HCT116 (cell line): Measurements from ENCODE around the gene MRPS23. TPM values are rescaled to one million over a fixed set of nuclear protein-coding genes. Genes with fewer than 3 reads are reported as not detected.

ENCODE experiments used
- ATAC-seq: fragments of 200-7000 bp; cut with Tn5 transposase; 2 replicates; pipeline ENCODE4 v1.9.1; 2020; ENCODE audit warnings: mild to moderate bottlenecking, moderate library complexity
- BruUV-seq: library from RNA; stranded (reverse); fragments of 400-500 nt; replicated peaks from 2 replicates; lab custom pipeline; 2021; lab: Mats Ljungman, UMichigan
- CTCF ChIA-PET: fragments of 300-600 bp; sonication (Branson Sonifier 250); formaldehyde crosslinking; loops from one replicate; lab custom pipeline; 2021; ENCODE audit warnings: antibody characterized with exemption; lab: Charles Lee
- POLR2A ChIA-PET: fragments of 300-600, 350-600 bp; sonication (Branson Sonifier 250); formaldehyde crosslinking; loops from one replicate; lab custom pipeline; 2021; ENCODE audit warnings: antibody characterized with exemption; lab: Charles Lee
- RAD21 ChIA-PET, 2 experiments: fragments of 300-600 bp; sonication (Branson Sonifier 250); formaldehyde crosslinking; loops; one replicate each; lab custom pipeline; 2023; ENCODE audit warnings: low total read pairs in 2 of 2; ENCODE audit not compliant: uncharacterized antibody in 2 of 2, unreplicated experiment in 2 of 2, low non-redundant PET in 1 of 2; lab: Charles Lee
- DNase-seq: peaks from one replicate; pipeline ENCODE4 v3.0.0-alpha.2; 2010; ENCODE audit warnings: low read depth, low spot score
- H2AFZ ChIP-seq: fragments of 200-600 bp; shearing (Covaris generic), sonication (generic); 2 replicates; pipeline ENCODE4 v1.6.1; 2017; ENCODE audit warnings: low read depth, mixed run types, mixed read lengths, antibody characterized with exemption, low read length; ENCODE audit not compliant: poor library complexity, severe bottlenecking
- H3K27ac ChIP-seq: 2 replicates; pipeline ENCODE4 v1.5.1; 2012; ENCODE audit warnings: low read depth, low read length
- H3K27me3 ChIP-seq: fragments of 200-600 bp; sonication (generic); 2 replicates; pipeline ENCODE4 v1.6.1; 2016; ENCODE audit warnings: mixed run types, low read length, mixed read lengths; ENCODE audit not compliant: insufficient read depth
- H3K36me3 ChIP-seq, 2 experiments: fragments of 200-500 bp in 1 of 2; fragments of 200-600 bp in 1 of 2; sonication (Bioruptor generic) in 1 of 2; sonication (generic) in 1 of 2; 2 replicates each; pipeline versions ENCODE4 v1.5.1 to v1.6.1; 2014 to 2016; ENCODE audit warnings: low read length in 2 of 2, inconsistent platforms in 1 of 2, mixed read lengths in 1 of 2, mixed run types in 1 of 2; ENCODE audit not compliant: insufficient read depth in 2 of 2, control insufficient read depth in 1 of 2
- H3K4me1 ChIP-seq, 2 experiments: fragments of 200-600 bp in 1 of 2; sonication (generic) in 1 of 2; 2 replicates each; pipeline versions ENCODE4 v1.5.1 to v1.6.1; 2012 to 2017; ENCODE audit warnings: low read length in 2 of 2, inconsistent platforms in 1 of 2, mild to moderate bottlenecking in 1 of 2, mixed read lengths in 1 of 2, mixed run types in 1 of 2, moderate library complexity in 1 of 2; ENCODE audit not compliant: insufficient read depth in 2 of 2, control insufficient read depth in 1 of 2
- H3K4me2 ChIP-seq: fragments of 200-600 bp; sonication (generic); 2 replicates; pipeline ENCODE4 v1.6.1; 2017; ENCODE audit warnings: mixed run types, low read length, mixed read lengths
- H3K4me3 ChIP-seq, 2 experiments: fragments of 200-600 bp in 1 of 2; sonication (generic) in 1 of 2; replicated peaks in 1 of 2; 2 replicates each; pipeline ENCODE4 v1.5.1; 2011 to 2016; ENCODE audit warnings: low read length in 2 of 2, control low read depth in 1 of 2, low read depth in 1 of 2, mild to moderate bottlenecking in 1 of 2, mixed read lengths in 1 of 2, mixed run types in 1 of 2
- H3K79me2 ChIP-seq: fragments of 200-600 bp; sonication (generic); 2 replicates; pipeline ENCODE4 v1.6.1; 2017; ENCODE audit warnings: mild to moderate bottlenecking, mixed run types, low read length, moderate library complexity, mixed read lengths; ENCODE audit not compliant: insufficient read depth
- H3K9ac ChIP-seq: fragments of 200-600 bp; sonication (generic); 2 replicates; pipeline ENCODE4 v1.6.1; 2016; ENCODE audit warnings: low read length, mixed read lengths
- H3K9me2 ChIP-seq: fragments of 200-600 bp; sonication (generic), shearing (Covaris generic); 2 replicates; pipeline ENCODE4 v1.6.1; 2017; ENCODE audit warnings: mixed run types, mild to moderate bottlenecking, moderate library complexity; ENCODE audit not compliant: insufficient read depth
- H3K9me3 ChIP-seq, 2 experiments: fragments of 200-500 bp in 1 of 2; fragments of 200-600 bp in 1 of 2; sonication (Bioruptor generic) in 1 of 2; sonication (generic) in 1 of 2; 2 replicates each; pipeline ENCODE4 v1.6.1; 2014 to 2017; ENCODE audit warnings: low read length in 2 of 2, mixed read lengths in 2 of 2, inconsistent platforms in 1 of 2, low read depth in 1 of 2, mild to moderate bottlenecking in 1 of 2, mixed run types in 1 of 2, moderate library complexity in 1 of 2; ENCODE audit not compliant: control insufficient read depth in 1 of 2, insufficient read depth in 1 of 2
- H4K20me1 ChIP-seq: fragments of 200-600 bp; sonication (generic), shearing (Covaris generic); 2 replicates; pipeline ENCODE4 v1.6.1; 2017; ENCODE audit warnings: mixed run types, mild to moderate bottlenecking, moderate library complexity; ENCODE audit not compliant: insufficient read depth
- CBX3 ChIP-seq: IDR thresholded peaks from 2 replicates; pipeline ENCODE4 v1.6.1; 2012; ENCODE audit warnings: low read depth
- CEBPB ChIP-seq: IDR thresholded peaks from 2 replicates; pipeline ENCODE4 v1.6.1; 2012; ENCODE audit warnings: low read depth
- EGR1 ChIP-seq: IDR thresholded peaks from 2 replicates; pipeline ENCODE4 v1.6.1; 2012; ENCODE audit warnings: low read depth
- EZH2phosphoT487 ChIP-seq: fragments of 200-600 bp; IDR thresholded peaks from 2 replicates; pipeline ENCODE4 v1.6.1; 2018; ENCODE audit warnings: antibody characterized with exemption, borderline replicate concordance
- FOSL1 ChIP-seq: IDR thresholded peaks from 2 replicates; pipeline ENCODE4 v1.6.1; 2012; ENCODE audit warnings: low read depth
- JUND ChIP-seq: IDR thresholded peaks from 2 replicates; pipeline ENCODE4 v1.6.1; 2012
- POLR2A ChIP-seq: IDR thresholded peaks from 2 replicates; pipeline ENCODE4 v1.7.0; 2011; ENCODE audit warnings: borderline replicate concordance; ENCODE audit not compliant: insufficient read depth, insufficient read length; ENCODE audit errors: extremely low read depth
- RAD21 ChIP-seq: IDR thresholded peaks from 2 replicates; pipeline ENCODE4 v1.6.1; 2012; ENCODE audit warnings: low read depth, mild to moderate bottlenecking
- SIN3A ChIP-seq: IDR thresholded peaks from 2 replicates; pipeline ENCODE4 v1.6.1; 2012; ENCODE audit warnings: low read depth
- SRF ChIP-seq: IDR thresholded peaks from 2 replicates; pipeline ENCODE4 v1.6.1; 2012; ENCODE audit warnings: low read depth
- TCF7L2 ChIP-seq: IDR thresholded peaks from 2 replicates; pipeline ENCODE4 v1.7.0; 2011; ENCODE audit warnings: borderline replicate concordance, inconsistent platforms; ENCODE audit not compliant: insufficient read depth, insufficient read length; ENCODE audit errors: extremely low read depth
- YY1 ChIP-seq: IDR thresholded peaks from 2 replicates; pipeline ENCODE4 v1.6.1; 2011; ENCODE audit warnings: low read length, low read depth, moderate library complexity, mild to moderate bottlenecking; ENCODE audit not compliant: insufficient replicate concordance; ENCODE audit errors: extremely low read depth
- ZFX ChIP-seq: fragments of 450-650 bp; IDR thresholded peaks from 2 replicates; pipeline ENCODE4 v1.6.1; 2017
- ZNF274 ChIP-seq: fragments of 200-500 bp; sonication (Bioruptor generic); IDR thresholded peaks from 2 replicates; pipeline ENCODE4 v1.6.1; 2014; ENCODE audit warnings: mild to moderate bottlenecking, low read depth, low read length, inconsistent platforms
- intact Hi-C: fragments of 100-400 bp; cut with micrococcal nuclease; formaldehyde crosslinking; loops from 2 replicates; pipeline ENCODE4 v1.10.0; 2022
- total RNA-seq: library from RNA; stranded (reverse); gene quantifications from one replicate; pipeline ENCODE4 v1.2.1, GENCODE V29; 2021; ENCODE audit not compliant: unreplicated experiment
- TF ChIP-seq, protein P1 (sequence below): IDR thresholded peaks from 2 replicates; pipeline ENCODE4 v1.6.1; 2012; ENCODE audit warnings: low read depth
- TF ChIP-seq, protein P2 (sequence below), 3 experiments: fragments of 200-600 bp in 1 of 3; sonication (generic) in 1 of 3; IDR thresholded peaks in 2 of 3; conservative IDR thresholded peaks in 1 of 3; 2 replicates each; pipeline ENCODE4 v1.5.1; 2012 to 2017; ENCODE audit warnings: low read depth in 2 of 3, low read length in 2 of 3, antibody characterized with exemption in 1 of 3, borderline replicate concordance in 1 of 3, control low read depth in 1 of 3, mild to moderate bottlenecking in 1 of 3, mixed read lengths in 1 of 3, mixed run types in 1 of 3, moderate library complexity in 1 of 3; ENCODE audit not compliant: insufficient read depth in 1 of 3
- TF ChIP-seq, protein P3 (sequence below): IDR thresholded peaks from 2 replicates; pipeline ENCODE4 v1.6.1; 2012
- TF ChIP-seq, protein P4 (sequence below): IDR thresholded peaks from 2 replicates; pipeline ENCODE4 v1.6.1; 2012

Gene MRPS23
- total RNA-seq, 1 experiment from 2014 or later, result 109 TPM

DNA sequence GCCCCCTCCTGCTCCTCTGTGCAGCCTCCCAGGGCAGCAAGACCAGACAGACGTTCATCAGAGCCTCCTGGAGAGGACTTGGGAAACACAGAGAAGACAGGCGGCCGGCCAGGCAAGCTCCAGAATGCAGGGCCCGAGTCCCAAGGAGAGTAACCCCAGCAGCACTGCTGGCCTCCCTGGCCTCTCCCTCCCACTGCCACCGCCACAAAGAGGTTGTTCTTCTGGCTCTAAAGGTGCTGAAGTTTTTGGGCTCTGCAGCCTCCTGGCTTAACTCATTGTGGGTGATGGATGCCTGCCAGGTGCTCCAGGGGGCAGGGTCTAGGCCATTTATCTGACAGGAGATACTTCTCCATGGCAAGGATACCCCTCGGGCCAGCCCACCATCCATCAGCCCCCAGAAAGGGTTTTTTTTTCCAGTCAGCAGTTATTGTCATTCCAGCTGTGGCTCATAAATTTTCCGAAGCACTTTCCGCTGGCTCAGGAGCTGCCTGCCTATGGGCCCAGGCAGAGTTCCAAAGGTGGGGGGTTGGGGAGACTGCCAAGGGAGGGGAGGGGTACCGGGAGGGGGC lies 32.0 kb upstream of the MRPS23 start (continued):
- TF ChIP-seq, protein P1, sequence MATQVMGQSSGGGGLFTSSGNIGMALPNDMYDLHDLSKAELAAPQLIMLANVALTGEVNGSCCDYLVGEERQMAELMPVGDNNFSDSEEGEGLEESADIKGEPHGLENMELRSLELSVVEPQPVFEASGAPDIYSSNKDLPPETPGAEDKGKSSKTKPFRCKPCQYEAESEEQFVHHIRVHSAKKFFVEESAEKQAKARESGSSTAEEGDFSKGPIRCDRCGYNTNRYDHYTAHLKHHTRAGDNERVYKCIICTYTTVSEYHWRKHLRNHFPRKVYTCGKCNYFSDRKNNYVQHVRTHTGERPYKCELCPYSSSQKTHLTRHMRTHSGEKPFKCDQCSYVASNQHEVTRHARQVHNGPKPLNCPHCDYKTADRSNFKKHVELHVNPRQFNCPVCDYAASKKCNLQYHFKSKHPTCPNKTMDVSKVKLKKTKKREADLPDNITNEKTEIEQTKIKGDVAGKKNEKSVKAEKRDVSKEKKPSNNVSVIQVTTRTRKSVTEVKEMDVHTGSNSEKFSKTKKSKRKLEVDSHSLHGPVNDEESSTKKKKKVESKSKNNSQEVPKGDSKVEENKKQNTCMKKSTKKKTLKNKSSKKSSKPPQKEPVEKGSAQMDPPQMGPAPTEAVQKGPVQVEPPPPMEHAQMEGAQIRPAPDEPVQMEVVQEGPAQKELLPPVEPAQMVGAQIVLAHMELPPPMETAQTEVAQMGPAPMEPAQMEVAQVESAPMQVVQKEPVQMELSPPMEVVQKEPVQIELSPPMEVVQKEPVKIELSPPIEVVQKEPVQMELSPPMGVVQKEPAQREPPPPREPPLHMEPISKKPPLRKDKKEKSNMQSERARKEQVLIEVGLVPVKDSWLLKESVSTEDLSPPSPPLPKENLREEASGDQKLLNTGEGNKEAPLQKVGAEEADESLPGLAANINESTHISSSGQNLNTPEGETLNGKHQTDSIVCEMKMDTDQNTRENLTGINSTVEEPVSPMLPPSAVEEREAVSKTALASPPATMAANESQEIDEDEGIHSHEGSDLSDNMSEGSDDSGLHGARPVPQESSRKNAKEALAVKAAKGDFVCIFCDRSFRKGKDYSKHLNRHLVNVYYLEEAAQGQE, result no peak
- TF ChIP-seq SRF, result no peak
- TF ChIP-seq RAD21, result no peak
- no peak for TF ChIP-seq ZFX

DNA sequence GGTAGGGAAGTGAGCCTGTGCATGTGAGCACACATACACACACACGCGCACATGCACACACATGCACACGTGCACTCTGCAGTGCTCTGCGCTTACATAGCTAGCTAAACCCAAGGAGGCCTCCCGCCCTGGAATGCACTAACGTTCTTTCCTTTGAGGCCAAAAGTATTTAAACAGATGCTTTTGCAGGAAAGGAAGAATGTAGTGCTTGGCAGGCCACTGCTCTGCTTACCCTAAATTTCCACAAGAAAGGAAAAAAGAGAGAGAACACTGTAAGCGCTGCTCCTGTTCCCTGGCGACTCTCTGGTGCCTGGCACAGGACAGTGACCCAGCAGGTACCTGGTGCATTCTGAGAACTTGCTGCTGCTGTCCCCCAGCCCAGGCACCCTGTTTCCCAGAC lies 31.3 kb upstream of the MRPS23 start:
- no peaks in the 10 kb centered on the region; a peak in 1 of 4 replicates for H3K9me3 ChIP-seq
- peaks cover 58 to 76% of the 10 kb centered on the region in 2 experiments for H3K4me1 ChIP-seq
- no TSS peak for BruUV-seq
- POLR2A ChIA-PET, result interaction anchor here (1.8 kb wide), 1 partner anchor 108 kb away, joined by 3 read pairs; no protein-coding TSS in a partner anchor
- RAD21 ChIA-PET, result interaction anchor here in 1 of 2 experiments (0.5 to 2.3 kb wide), 2 partner anchors 20 to 68 kb away, joined by 6 to 8 read pairs; no protein-coding TSS in a partner anchor
- peak overlapping the region; percentile 67 for H3K4me2 ChIP-seq
- H3K79me2 ChIP-seq, result no peaks in the 10 kb centered on the region
- H3K9me2 ChIP-seq, result no peaks in the 10 kb centered on the region
- H3K27me3 ChIP-seq, result no peaks in the 10 kb centered on the region
- DNase-seq (no peak), ATAC-seq (no peak)
- peaks cover 0 to 31% of the 10 kb centered on the region in 2 experiments; a peak in 2 of 4 replicates for H3K36me3 ChIP-seq
- intact Hi-C loops, result no loop called here
- peak overlapping the region; percentile 75 for H3K27ac ChIP-seq
- no peak overlapping the region for H3K4me3 ChIP-seq
- peak overlapping the region; percentile 10; the same call in 1 of the 2 replicates for H3K9ac ChIP-seq
- no peaks in the 10 kb centered on the region for H4K20me1 ChIP-seq
- TF ChIP-seq CEBPB (no peak), RAD21 (no peak), FOSL1 (no peak), POLR2A (no peak), TCF7L2 (no peak), EZH2phosphoT487 (no peak), SRF (no peak), ZNF274 (no peak), JUND (no peak), EGR1 (no peak), CBX3 (no peak), SIN3A (no peak), YY1 (no peak)
- TF ChIP-seq, protein P2, sequence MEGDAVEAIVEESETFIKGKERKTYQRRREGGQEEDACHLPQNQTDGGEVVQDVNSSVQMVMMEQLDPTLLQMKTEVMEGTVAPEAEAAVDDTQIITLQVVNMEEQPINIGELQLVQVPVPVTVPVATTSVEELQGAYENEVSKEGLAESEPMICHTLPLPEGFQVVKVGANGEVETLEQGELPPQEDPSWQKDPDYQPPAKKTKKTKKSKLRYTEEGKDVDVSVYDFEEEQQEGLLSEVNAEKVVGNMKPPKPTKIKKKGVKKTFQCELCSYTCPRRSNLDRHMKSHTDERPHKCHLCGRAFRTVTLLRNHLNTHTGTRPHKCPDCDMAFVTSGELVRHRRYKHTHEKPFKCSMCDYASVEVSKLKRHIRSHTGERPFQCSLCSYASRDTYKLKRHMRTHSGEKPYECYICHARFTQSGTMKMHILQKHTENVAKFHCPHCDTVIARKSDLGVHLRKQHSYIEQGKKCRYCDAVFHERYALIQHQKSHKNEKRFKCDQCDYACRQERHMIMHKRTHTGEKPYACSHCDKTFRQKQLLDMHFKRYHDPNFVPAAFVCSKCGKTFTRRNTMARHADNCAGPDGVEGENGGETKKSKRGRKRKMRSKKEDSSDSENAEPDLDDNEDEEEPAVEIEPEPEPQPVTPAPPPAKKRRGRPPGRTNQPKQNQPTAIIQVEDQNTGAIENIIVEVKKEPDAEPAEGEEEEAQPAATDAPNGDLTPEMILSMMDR (IDR thresholded peaks at IDR 0.05 in 2 of 3, conservative IDR thresholded peaks at IDR 0.05 in 1 of 3; ENCODE audit: borderline replicate concordance in 1 of 3, insufficient read depth in 1 of 3, low read depth in 2 of 3, low read length in 2 of 3), result no peak
- TF ChIP-seq, protein P3, sequence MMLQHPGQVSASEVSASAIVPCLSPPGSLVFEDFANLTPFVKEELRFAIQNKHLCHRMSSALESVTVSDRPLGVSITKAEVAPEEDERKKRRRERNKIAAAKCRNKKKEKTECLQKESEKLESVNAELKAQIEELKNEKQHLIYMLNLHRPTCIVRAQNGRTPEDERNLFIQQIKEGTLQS, result no peak
- TF ChIP-seq, protein P4, sequence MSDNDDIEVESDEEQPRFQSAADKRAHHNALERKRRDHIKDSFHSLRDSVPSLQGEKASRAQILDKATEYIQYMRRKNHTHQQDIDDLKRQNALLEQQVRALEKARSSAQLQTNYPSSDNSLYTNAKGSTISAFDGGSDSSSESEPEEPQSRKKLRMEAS, result no peak
- no peak overlapping the region for H2AFZ ChIP-seq
- CTCF ChIA-PET, result interaction anchor here (1.1 to 2.0 kb wide), 2 partner anchors 12 to 118 kb away, joined by 3 to 11 read pairs; no protein-coding TSS in a partner anchor
